ENCODE results near the gene TSPAN12.

DNA sequence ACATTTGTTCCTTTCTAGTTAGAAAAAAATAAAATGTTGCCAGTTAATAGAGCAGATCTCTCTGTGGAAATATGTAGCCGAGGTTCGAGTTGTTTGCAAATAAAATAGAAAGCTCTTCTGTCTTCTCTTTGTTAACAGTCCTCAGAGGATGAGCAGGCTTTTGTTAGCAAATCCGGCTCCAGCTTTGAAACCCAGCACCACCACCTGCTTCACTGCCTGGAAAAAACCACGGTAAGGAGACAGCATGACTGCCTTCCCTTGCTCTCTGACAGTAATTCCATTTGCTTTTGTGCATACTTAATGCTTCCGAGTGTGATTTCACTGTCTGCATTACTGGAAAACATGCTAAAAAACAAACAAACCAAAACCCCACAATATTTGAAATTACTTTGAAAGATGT lies 115.6 kb downstream of the TSPAN12 start:
- TF ChIP-seq, protein P1, sequence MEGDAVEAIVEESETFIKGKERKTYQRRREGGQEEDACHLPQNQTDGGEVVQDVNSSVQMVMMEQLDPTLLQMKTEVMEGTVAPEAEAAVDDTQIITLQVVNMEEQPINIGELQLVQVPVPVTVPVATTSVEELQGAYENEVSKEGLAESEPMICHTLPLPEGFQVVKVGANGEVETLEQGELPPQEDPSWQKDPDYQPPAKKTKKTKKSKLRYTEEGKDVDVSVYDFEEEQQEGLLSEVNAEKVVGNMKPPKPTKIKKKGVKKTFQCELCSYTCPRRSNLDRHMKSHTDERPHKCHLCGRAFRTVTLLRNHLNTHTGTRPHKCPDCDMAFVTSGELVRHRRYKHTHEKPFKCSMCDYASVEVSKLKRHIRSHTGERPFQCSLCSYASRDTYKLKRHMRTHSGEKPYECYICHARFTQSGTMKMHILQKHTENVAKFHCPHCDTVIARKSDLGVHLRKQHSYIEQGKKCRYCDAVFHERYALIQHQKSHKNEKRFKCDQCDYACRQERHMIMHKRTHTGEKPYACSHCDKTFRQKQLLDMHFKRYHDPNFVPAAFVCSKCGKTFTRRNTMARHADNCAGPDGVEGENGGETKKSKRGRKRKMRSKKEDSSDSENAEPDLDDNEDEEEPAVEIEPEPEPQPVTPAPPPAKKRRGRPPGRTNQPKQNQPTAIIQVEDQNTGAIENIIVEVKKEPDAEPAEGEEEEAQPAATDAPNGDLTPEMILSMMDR (IDR thresholded peaks at IDR 0.05 in 2 of 3, conservative IDR thresholded peaks at IDR 0.05 in 1 of 3; ENCODE audit: borderline replicate concordance in 1 of 3, insufficient read depth in 1 of 3, low read depth in 2 of 3, low read length in 2 of 3) = no peak
- no peak for TF ChIP-seq POLR2AphosphoS5 (IDR thresholded peaks at IDR 0.05; ENCODE audit: low read depth, low read length)
- no peak for TF ChIP-seq SP1 (IDR thresholded peaks at IDR 0.05; ENCODE audit: low read depth)
- TF ChIP-seq SRF (IDR thresholded peaks at IDR 0.05; ENCODE audit: low read depth) = no peak
- TF ChIP-seq EZH2 (IDR thresholded peaks at IDR 0.05) = no peak
- TF ChIP-seq RAD21 (IDR thresholded peaks at IDR 0.05; ENCODE audit: low read depth) = no peak
- TF ChIP-seq, protein P2, sequence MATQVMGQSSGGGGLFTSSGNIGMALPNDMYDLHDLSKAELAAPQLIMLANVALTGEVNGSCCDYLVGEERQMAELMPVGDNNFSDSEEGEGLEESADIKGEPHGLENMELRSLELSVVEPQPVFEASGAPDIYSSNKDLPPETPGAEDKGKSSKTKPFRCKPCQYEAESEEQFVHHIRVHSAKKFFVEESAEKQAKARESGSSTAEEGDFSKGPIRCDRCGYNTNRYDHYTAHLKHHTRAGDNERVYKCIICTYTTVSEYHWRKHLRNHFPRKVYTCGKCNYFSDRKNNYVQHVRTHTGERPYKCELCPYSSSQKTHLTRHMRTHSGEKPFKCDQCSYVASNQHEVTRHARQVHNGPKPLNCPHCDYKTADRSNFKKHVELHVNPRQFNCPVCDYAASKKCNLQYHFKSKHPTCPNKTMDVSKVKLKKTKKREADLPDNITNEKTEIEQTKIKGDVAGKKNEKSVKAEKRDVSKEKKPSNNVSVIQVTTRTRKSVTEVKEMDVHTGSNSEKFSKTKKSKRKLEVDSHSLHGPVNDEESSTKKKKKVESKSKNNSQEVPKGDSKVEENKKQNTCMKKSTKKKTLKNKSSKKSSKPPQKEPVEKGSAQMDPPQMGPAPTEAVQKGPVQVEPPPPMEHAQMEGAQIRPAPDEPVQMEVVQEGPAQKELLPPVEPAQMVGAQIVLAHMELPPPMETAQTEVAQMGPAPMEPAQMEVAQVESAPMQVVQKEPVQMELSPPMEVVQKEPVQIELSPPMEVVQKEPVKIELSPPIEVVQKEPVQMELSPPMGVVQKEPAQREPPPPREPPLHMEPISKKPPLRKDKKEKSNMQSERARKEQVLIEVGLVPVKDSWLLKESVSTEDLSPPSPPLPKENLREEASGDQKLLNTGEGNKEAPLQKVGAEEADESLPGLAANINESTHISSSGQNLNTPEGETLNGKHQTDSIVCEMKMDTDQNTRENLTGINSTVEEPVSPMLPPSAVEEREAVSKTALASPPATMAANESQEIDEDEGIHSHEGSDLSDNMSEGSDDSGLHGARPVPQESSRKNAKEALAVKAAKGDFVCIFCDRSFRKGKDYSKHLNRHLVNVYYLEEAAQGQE (IDR thresholded peaks at IDR 0.05; ENCODE audit: low read depth) = no peak
- TF ChIP-seq ZNF274 (IDR thresholded peaks at IDR 0.05; ENCODE audit: low read depth, low read length) = no peak
- TF ChIP-seq TCF7L2 (IDR thresholded peaks at IDR 0.05; ENCODE audit: borderline replicate concordance, extremely low read depth, insufficient read depth, insufficient read length) = no peak
